HG03039 (cell line): ENCODE results near the gene PIGO.
A peak's percentile ranks its signal among the peaks of the same experiment; 100 is the strongest.

ENCODE experiments used
- ATAC-seq: cut with Tn5 transposase; IDR thresholded peaks from one replicate; pipeline ENCODE4 v1.9.1; 2021; ENCODE audit warnings: mild to moderate bottlenecking, moderate library complexity; ENCODE audit not compliant: unreplicated experiment

The PIGO gene

DNA sequence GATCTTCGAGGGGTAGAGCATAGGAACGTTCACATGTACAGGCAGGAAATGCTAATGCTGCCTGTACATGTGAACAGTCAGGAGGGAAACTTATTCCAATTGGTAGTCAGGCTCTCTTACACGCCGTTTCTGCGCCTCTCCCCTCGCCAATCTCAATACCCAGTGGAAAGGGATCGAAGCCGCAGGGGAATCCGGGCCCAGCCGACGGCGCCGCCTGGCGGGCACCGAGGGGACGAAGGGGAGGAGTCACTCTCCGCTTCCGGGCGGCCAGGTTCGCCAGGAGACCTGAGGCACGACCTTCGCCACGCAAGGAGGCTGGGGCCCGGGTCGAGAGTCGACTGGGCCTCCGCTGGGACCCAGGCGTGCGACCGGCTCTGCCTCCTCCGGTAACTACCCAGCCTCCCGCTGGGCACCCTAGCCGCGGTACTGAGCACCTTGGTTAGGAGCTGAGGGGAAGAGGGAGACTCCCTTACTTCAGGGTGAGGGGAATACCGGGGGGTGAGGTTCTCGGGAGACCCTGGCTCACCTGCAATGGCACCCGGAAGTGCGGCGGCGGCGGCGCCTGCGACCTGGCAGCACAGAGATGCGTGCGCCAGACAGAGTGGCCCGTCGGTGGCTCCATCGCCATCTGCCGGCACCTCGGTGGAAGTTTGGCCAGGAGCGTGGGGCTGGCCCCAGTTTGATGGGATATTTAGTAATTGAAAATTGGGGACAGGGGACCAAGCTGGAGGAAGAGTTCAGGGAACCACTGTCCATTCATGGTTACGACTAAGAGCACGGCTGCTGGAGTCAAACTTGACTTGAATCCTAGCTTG is at the start of gene PIGO:
Gene PIGO, minus strand, starts transcription at position 557 of the 815 bp plus-strand sequence. CDS start 1,026 bp downstream, outside the sequence.
- peak; percentile 83 for ATAC-seq

DNA sequence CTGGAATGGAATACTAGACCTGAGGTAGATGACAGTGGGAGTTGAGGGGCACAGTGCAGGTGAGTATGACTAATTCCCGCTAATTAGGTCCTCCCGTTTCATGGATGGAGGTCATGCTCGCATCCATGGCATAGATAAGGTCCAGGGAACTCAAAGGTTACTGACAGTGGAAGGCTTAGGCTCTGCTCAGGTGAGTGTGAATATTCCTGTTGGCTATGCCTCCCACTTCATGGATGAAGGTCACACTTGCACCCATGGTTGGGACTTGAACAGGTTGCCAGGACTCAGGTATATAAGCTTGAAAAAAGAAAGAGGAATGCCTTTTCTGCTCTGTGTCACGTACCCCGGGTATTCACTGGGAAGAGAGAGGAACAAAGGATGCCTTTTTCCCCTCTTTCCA is 45.6 kb upstream of the PIGO start:
- no peak for ATAC-seq

DNA sequence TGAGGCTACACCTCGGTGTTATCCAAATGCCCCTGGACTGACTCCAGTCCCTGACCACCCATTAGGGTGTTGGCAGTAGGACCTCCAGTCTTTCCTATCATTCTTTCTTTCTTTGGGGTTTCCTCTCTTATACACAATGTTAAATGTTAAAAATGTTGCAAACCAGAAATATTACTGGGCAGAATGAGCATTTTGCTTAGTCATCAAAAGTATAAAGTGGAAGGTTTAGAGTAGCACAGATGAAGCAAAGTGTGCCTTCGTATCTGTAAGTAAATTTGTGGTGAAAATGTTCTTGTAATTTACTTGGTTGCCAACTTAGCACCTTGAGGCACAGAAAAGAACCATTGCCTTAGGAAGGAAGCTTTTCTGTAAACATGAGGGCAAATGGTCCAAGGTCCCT is 43.7 kb upstream of the PIGO start:
- no peak for ATAC-seq

DNA sequence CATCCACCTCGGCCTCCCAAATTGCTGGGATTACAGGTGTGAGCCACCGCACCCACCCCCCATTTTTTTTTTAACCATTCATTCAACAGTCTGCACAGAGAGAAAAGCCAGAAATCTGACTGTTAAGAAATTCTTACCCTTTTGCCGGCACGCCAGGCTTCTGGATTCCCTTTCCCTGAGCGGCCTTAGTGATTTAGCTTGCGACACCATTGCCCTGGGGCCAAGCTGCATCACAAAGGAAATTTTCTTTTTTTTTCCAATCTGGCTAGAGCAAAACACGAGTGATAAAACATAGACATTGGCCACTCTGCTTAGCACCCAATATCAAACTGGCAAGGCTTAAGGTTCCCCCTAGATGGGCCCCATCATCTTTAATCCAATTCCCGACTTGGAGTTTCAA is 40.5 kb upstream of the PIGO start:
- no peak for ATAC-seq

DNA sequence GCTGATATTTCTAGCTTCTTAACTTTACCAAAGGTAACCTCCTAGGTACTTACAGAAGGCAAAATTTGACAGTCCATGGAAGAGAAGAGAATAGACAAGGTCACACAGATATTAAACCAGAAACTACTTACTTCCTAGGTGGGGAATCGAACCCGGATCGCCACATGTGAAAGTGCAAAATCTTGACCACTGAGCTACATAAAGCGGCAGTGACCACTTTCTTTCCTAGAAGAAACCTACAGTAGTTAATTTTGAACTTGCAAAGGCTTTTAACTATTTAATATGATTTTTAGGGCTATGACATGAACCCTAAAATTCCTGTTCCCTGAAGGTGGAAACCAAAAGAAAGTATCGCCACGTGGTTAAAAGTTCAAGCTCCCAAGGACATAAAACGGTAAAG is 39.6 kb upstream of the PIGO start:
- ATAC-seq, result no peak

DNA sequence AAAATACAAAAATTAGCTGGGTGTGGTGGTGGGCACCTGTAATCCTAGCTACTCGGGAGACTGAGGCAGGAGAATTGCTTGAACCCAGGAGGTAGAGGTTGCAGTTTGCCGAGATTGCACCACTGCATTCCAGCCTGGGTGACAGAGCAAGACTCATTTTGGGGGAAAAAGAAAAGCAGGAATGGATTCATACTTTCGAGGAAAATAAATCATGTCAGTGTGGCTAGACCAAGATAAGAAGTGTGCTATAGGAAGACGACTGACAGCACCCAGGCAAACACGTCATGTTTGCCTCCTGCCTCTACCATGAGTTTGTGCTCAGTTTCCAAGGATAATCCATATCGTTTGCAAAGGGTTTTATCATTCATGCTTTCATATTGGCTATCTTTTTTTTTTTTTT is 38.5 kb upstream of the PIGO start:
- no peak for ATAC-seq

DNA sequence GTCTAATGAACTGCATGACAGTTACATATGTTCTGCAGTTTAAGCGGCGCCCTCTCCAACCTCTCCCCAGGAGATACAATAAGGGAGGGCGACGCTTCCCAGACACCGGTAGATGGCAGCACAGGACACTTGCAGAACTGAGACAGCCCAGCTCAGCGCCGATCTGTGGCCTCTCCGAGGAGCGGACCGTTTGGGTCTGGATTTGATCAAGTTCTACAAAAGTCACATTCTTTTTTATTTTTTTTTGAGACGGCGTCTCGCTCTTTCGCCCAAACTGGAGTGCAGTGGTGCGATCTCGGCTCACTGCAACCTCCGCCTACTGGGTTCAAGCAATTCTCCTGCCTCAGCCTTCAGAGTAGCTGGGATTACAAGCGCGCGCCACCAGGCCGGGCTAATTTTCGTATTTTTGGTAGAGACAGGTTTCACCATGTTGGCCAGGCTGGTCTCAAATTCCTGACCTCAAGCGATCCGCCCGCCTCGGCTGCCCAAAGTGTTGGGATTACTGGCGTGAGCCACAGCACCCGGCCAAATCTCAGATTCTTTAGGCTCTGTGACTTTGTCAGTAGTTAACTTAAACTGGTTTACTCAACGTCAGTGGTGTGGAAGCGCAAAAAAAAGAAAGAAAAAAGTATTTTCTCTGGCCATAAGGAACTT is 20.6 kb upstream of the PIGO start:
- peak; percentile 42 for ATAC-seq

DNA sequence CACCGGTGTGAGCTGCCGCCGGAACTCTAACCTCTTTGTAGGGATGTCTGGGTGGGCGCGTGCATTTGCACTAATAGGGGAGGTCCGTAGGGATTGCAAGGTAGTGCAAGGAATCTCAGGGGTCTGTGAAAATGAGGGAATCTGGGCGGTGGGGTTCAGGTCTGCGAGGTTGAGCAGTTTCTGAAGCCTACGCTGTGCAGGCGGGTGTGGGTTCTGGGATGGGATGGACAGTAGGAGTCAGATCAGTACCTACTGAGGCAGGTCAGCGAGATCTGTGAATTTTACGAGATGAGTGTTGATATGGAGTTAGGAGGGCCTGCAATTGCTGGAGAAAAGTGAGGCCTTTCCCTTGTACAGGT is 20.1 kb upstream of the PIGO start:
- ATAC-seq, result no peak

DNA sequence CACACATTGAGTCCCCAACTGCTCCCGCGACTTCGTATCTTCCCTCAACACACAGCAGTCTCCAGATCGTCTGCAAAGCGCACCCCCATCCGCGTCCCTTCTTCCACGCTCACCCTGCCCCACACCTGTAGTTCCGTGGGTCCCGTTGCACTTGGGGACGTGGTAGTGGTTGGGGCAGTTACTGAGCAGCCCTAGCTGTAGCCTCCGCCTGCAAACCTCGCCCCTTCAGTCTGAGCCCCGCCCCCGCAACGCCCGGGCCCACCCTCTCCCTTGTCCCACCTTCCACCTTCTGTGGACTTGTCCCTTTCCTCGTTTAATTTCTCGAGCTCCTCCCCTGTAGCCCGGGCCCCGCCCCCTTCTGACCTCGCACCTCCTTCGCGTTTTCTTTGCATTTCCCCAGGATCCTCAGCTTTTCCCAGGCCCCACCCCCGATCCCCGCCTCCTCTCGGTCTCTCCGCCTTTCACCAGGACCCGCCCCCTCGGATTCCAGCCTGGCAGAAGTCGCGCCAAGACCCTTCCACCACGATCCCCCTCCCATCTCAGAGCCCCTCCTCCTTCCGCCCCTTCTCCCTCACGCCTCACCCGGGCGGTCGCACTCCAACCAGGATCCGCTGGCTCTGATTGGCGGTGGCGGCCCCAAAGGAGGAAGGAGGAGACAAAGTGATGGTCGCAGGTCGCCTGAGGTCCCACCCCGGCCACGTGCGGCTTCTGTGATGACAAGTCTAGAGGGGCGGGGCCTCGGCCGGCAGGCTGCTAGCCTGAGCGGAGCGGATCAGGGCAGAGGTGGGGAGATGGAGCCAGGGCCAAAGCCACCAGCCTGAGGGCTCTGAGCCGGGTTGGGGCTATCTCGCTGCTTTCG is 19.5 kb upstream of the PIGO start, which contains the start of gene ATOSB:
Gene ATOSB, minus strand, starts transcription at position 183 of the 859 bp plus-strand sequence. CDS start 7,588 bp downstream, outside the sequence.
- ATAC-seq, result peak; percentile 51

DNA sequence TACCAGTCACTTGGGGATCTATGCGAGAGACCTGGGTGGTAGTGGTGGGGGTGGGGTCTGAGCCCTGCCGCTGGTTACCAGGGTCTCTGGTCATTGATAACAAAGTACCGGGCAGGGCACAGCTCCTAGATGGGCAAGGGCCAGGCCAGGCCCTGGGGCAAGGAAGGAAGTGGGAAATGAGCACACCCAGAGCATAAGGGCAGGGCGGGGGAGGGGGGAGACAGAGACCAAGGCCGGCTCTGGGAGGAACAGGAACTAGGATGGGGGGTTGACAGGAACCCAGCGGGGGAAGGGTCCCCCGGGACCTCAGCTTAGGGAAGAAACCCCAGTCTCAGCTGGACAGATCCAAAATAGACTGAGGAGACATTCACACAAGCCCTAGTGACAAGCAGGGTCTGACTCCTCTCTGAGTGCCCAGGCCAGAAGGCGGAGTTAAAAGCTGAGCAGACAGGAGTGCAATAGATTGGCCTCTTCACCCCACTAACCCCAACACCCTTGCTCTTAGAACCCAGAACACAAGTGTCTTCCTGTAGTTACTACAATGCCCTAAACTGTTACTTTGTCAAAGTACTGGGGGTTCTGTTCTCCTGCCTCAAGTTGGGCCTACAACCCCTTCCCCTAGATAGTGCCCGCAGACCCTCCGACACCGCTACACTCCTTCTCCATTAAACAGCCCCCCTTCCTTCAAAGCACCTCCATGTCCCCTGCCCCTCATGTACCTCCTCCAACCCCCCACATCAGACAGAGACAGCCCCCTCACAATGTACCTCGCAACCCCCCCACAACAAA is 18.6 kb upstream of the PIGO start:
- ATAC-seq, result no peak

DNA sequence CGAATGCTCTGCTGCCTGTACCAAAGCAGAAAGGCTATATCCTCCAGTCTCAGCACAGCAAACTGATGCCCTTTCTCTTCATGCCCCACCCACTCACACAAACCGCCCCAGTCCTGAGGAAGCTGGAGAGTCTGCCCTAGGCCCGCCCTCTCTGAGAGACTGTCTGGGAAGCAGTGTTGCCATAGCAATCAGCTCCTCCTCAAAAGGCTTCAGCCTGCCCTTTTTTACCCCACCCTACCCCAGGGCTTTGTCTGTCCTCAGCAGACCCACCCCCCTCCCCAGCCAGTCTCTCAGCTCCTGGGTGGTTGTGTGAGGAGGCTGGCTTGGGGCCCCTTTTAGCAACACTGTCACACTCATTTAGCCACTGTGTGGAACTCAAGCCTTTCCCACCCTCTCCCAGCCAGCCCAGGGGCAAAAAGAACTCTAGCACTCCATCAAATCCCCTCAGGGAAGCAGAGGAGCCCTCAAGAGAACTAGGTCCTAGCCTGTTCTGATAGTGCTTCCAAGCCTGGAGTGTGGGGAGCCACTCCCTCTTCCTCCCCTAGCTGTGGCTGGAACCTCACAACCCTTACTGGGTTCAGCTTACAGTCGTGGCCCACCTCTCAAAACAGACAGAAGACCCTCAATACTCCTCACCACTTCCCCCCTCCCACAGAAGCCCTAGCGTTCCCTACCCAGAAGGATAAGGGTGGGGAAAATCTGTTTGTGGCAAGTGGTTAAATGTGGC is 17.9 kb upstream of the PIGO start:
- ATAC-seq, result no peak

DNA sequence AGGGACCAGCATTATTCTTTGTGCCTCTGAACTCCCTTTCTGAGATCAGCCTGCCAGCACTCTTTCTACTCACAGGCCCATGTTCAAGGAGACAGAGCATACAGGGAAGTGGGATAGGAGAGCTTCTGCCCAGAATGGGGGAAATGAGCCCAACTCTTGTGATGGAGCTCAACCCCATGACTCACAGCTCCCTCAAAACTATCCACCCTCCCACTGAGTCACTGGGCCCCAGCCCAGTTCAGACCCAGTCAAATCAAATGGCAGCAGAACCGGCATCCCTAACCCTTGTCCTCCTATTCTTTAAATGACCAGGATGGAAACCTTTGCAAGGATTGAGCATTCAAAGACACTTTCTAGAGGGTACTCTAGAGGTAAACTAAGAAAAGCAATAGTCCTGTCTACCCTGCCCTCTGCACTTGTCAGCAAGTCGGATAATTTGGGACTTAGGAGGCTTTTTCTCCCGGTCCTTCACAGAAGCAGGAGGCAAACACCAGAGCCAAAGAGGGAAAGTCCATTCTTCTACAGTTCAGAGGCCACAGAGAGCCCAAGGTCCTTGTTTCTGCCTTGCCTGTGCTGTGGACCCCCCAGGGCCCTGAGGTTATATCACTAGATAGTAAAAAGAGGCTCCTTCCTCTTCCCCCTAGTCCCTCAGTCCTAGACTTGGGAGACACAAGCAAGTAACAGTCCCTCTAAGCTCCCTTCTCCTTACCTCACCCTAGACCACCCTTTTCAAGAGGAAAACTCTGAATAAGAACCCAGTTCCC is 16.0 kb upstream of the PIGO start:
- ATAC-seq, result no peak

DNA sequence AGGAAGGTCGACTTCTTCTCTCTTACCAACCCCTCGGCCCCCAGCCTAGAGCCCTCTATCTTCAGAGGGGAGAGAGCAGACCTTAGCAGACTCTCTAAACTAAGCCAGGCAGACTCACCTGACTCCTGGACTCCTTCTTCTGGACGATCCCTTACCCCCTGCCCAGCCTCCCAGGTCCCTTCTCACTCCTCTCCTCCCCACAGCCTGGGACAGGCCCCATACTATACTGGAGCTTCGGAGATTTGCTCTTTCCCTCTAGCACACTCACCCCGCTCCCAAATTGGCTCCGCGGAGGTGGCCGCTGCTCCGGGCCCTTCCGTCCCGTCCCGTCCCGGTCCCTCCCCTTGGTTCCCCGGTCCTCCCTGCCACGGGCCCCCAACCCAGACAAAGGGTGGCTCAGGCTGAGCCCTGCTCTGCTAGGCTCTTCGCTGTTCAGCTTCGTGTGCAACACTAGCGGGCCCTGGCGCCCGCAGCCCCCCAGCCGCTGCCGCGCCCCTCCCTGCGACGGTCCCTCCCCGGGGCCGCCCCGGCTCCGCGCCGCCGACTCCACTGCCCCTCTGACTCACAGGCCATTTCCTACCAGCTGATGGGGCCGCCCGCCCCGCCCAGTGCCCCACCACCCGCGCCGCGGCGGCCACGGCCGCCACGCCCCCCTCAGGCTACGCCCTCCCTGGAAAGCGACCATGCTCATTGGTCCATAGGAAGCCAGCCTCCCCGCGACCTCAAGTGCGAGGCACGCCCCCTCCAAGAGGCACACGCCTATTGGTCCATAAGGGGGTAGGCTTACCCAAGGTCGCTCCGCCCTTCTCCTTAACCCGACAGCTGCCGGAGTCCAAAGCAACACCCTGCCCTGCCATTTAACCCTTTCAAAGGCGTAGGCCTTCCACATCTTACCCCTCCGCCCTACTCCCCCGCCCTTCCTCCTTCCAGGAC is 14.9 kb upstream of the PIGO start:
- peak; percentile 78 for ATAC-seq

DNA sequence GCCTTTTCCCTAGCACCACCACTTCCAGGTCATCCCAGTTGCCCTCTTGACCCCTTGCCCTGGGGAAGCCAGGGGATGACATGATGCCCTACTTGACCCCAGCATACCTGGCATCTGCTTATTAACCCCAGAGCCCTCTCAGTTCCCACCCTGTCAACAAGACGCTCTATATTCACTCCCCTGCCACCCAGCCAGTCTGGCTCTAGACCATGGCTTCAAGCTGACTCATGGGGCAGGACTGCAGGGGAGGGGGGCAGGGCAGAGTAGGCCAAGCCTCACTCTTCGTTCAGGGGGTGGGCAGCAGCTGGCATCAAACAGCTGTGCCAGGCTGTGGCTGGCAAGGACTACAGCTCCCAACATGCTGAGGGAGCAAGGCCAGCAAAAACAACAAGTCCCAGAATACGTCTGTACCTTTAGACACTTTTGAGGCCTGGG is 14.0 kb upstream of the PIGO start:
- no peak for ATAC-seq

DNA sequence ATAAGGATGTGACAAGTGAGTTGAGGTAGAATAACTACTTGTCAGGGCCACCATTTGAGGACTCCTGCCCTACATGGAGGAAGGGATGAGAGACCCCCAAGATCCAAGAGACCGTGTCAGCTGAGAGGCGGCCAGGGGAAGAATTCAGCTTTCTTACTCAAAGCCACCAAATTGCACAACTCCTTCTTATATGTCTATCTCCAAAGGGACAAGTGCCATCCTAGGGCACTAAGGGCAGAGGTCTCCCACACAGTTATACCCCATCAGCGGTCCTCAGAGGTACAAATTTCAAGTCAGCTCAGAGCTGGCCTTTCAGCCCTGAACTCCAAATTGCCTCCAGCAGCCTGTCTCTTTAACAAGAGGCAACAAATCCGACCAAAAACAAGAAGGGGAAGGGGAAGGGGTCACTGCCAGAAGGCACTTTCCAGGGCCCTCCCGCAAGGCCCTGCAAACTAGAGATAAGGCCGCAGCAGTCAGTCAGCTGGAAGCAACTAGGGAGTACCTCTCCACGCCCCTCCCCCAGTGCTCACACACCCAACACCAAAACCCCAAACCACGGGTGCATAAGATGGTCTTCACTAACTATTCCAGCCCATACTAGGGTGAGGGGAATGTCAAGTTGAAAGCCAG is 12.7 kb upstream of the PIGO start:
- ATAC-seq, result no peak

DNA sequence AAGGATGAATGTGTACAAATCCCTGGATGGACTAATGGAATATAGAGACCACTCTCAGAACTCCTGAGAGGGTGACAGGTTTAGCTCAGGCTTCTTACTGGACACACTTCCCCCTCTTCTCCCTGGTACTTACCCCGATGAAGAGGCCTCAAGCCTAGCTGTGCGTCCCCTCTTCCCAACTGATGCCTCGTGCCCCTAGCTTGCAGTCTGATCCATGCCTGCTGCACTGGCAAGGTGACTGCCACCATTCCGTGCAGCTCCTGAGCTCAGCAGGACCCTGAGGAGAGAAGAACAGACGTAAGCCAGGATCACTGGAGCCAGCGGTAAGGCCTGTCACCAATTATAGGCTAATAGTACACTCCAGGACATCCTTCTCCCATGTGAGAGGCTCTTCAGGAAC is 12.1 kb upstream of the PIGO start:
- ATAC-seq, result no peak
